H1 (cell line): ENCODE results near the gene TOPORS. TPM values are rescaled to one million over a fixed set of nuclear protein-coding genes. Genes with fewer than 3 reads are reported as not detected.

Experiments
- CTCF ChIA-PET: fragments of 300-600 bp; sonication (Branson Sonifier 250); formaldehyde crosslinking; loops from one replicate; lab custom pipeline; 2021; ENCODE audit not compliant: partially characterized antibody; lab: Charles Lee
- POLR2A ChIA-PET: fragments of 300-600 bp; sonication (Branson Sonifier 250); formaldehyde crosslinking; loops from one replicate; lab custom pipeline; 2021; ENCODE audit warnings: inconsistent platforms; ENCODE audit not compliant: partially characterized antibody; lab: Charles Lee
- DNase-seq, 2 experiments: peaks; one replicate each; pipeline versions ENCODE4 v3.0.0 to v3.0.0-alpha.2; 2010 to 2022; ENCODE audit warnings: low spot score in 2 of 2, low read depth in 1 of 2, mixed read lengths in 1 of 2
- FAIRE-seq: peaks from 2 replicates; lab custom pipeline; 2011; peaks lifted over from hg19 to GRCh38; lab: Jason Lieb, UNC
- H2AFZ ChIP-seq: 2 replicates; pipeline ENCODE4 v1.8.1; 2012; ENCODE audit warnings: low read length, inconsistent platforms
- H2AK5ac ChIP-seq: 2 replicates; pipeline ENCODE4 v1.6.1; 2013; ENCODE audit warnings: low read depth, low read length
- H2BK120ac ChIP-seq: replicated peaks from 2 replicates; pipeline ENCODE3; 2013; ENCODE audit warnings: low read depth, low read length, inconsistent platforms
- H2BK12ac ChIP-seq: 2 replicates; pipeline ENCODE4 v1.6.1; 2013; ENCODE audit warnings: low read depth, low read length
- H2BK15ac ChIP-seq: 2 replicates; pipeline ENCODE4 v1.6.1; 2013; ENCODE audit warnings: low read length
- H2BK20ac ChIP-seq: 2 replicates; pipeline ENCODE4 v1.6.1; 2013; ENCODE audit warnings: low read length
- H2BK5ac ChIP-seq: 2 replicates; pipeline ENCODE4 v1.6.1; 2013; ENCODE audit warnings: low read depth, low read length
- H3K14ac ChIP-seq: 2 replicates; pipeline ENCODE4 v1.6.1; 2013; ENCODE audit warnings: inconsistent platforms; ENCODE audit not compliant: insufficient read length
- H3K18ac ChIP-seq: 2 replicates; pipeline ENCODE4 v1.6.1; 2013; ENCODE audit warnings: low read length; ENCODE audit errors: extremely low read depth
- H3K23ac ChIP-seq: 2 replicates; pipeline ENCODE4 v1.6.1; 2013; ENCODE audit warnings: inconsistent platforms; ENCODE audit not compliant: insufficient read length
- H3K23me2 ChIP-seq: 2 replicates; pipeline ENCODE4 v1.6.1; 2013; ENCODE audit warnings: low read depth, low read length
- H3K27ac ChIP-seq: 2 replicates; pipeline ENCODE4 v1.6.1; 2011; ENCODE audit warnings: low read depth, low read length, inconsistent platforms
- H3K27me3 ChIP-seq, 4 experiments: replicated peaks in 1 of 4; 1 replicate in 1 of 4; 2 replicates in 3 of 4; pipeline versions ENCODE4 v1.6.1 to v1.8.1; 2011 to 2013; ENCODE audit warnings: low read length in 3 of 4, mild to moderate bottlenecking in 3 of 4, inconsistent platforms in 2 of 4, mixed read lengths in 2 of 4, moderate library complexity in 1 of 4; ENCODE audit not compliant: control insufficient read depth in 3 of 4, insufficient read depth in 3 of 4; ENCODE audit errors: extremely low read depth in 1 of 4
- H3K36me3 ChIP-seq, 4 experiments: 2 replicates each; pipeline versions ENCODE4 v1.6.1 to v1.8.1; 2011 to 2013; ENCODE audit warnings: mild to moderate bottlenecking in 4 of 4, low read length in 3 of 4, moderate library complexity in 2 of 4, control low read depth in 1 of 4, inconsistent platforms in 1 of 4; ENCODE audit not compliant: insufficient read depth in 4 of 4, control insufficient read depth in 2 of 4
- H3K4ac ChIP-seq: replicated peaks from 2 replicates; pipeline ENCODE3; 2013; ENCODE audit warnings: low read length, low read depth, mixed read lengths, inconsistent platforms; ENCODE audit not compliant: insufficient read length
- H3K4me1 ChIP-seq, 4 experiments: replicated peaks in 1 of 4; 1 replicate in 1 of 4; 2 replicates in 3 of 4; pipeline versions ENCODE4 v1.6.1 to v1.8.1; 2011 to 2013; ENCODE audit warnings: low read length in 3 of 4, inconsistent platforms in 2 of 4, mixed read lengths in 1 of 4; ENCODE audit not compliant: insufficient read depth in 4 of 4, control insufficient read depth in 3 of 4
- H3K4me2 ChIP-seq, 2 experiments: 2 replicates each; pipeline versions ENCODE4 v1.6.1 to v1.8.1; 2011 to 2013; ENCODE audit warnings: low read depth in 2 of 2, low read length in 2 of 2, control low read depth in 1 of 2, inconsistent platforms in 1 of 2, mild to moderate bottlenecking in 1 of 2; ENCODE audit not compliant: insufficient read depth in 1 of 2
- H3K4me3 ChIP-seq, 4 experiments: fragments of 200-600, 300-600 bp in 1 of 4; sonication (generic), shearing (Covaris generic), sonication (Bioruptor Twin) in 1 of 4; 2 replicates each; pipeline versions ENCODE4 v1.5.1 to v1.8.1; 2011 to 2016; ENCODE audit warnings: low read length in 4 of 4, low read depth in 3 of 4, control low read depth in 2 of 4, inconsistent platforms in 2 of 4, mild to moderate bottlenecking in 2 of 4, mixed read lengths in 1 of 4, moderate library complexity in 1 of 4; ENCODE audit not compliant: insufficient read depth in 2 of 4; ENCODE audit errors: extremely low read depth in 1 of 4
- H3K56ac ChIP-seq: replicated peaks from 2 replicates; pipeline ENCODE3; 2013; ENCODE audit warnings: low read depth, mild to moderate bottlenecking, mixed read lengths, low read length, inconsistent platforms; ENCODE audit not compliant: insufficient read length
- H3K79me1 ChIP-seq: 2 replicates; pipeline ENCODE4 v1.6.1; 2013; ENCODE audit warnings: low read depth, low read length, control low read depth
- H3K79me2 ChIP-seq, 2 experiments: 2 replicates each; pipeline versions ENCODE4 v1.6.1 to v1.8.1; 2012 to 2013; ENCODE audit warnings: low read length in 2 of 2, mild to moderate bottlenecking in 2 of 2, inconsistent platforms in 1 of 2; ENCODE audit not compliant: insufficient read depth in 2 of 2, control insufficient read depth in 1 of 2
- H3K9ac ChIP-seq, 4 experiments: replicated peaks in 1 of 4; 1 replicate in 1 of 4; 2 replicates in 3 of 4; pipeline versions ENCODE4 v1.6.1 to v1.8.1; 2011 to 2013; ENCODE audit warnings: low read depth in 3 of 4, low read length in 3 of 4, control low read depth in 2 of 4, mild to moderate bottlenecking in 2 of 4, moderate library complexity in 2 of 4, inconsistent platforms in 1 of 4; ENCODE audit errors: extremely low read depth in 1 of 4
- H3K9me3 ChIP-seq, 2 experiments: 2 replicates each; pipeline versions ENCODE4 v1.6.1 to v1.8.1; 2012 to 2013; ENCODE audit warnings: mild to moderate bottlenecking in 2 of 2, moderate library complexity in 2 of 2, control low read depth in 1 of 2, inconsistent platforms in 1 of 2, low read depth in 1 of 2, low read length in 1 of 2, mixed read lengths in 1 of 2; ENCODE audit not compliant: insufficient read depth in 2 of 2
- H4K20me1 ChIP-seq, 2 experiments: replicated peaks in 1 of 2; 2 replicates each; pipeline versions ENCODE3 to v1.8.1; 2011 to 2013; ENCODE audit warnings: inconsistent platforms in 2 of 2, low read length in 2 of 2, mild to moderate bottlenecking in 1 of 2; ENCODE audit not compliant: insufficient read depth in 2 of 2, control insufficient read depth in 1 of 2
- H4K5ac ChIP-seq: 2 replicates; pipeline ENCODE4 v1.6.1; 2013; ENCODE audit warnings: low read length, low read depth, mixed read lengths, inconsistent platforms; ENCODE audit not compliant: insufficient read length
- H4K8ac ChIP-seq: 2 replicates; pipeline ENCODE4 v1.8.0; 2013; ENCODE audit warnings: mild to moderate bottlenecking, moderate library complexity, low read length, inconsistent platforms; ENCODE audit not compliant: insufficient read depth; ENCODE audit errors: extremely low read depth
- H4K91ac ChIP-seq: replicated peaks from 2 replicates; pipeline ENCODE3; 2013; ENCODE audit warnings: low read length, mixed read lengths, inconsistent platforms; ENCODE audit not compliant: insufficient read length
- CHD2 ChIP-seq: IDR thresholded peaks from 2 replicates; pipeline ENCODE4 v1.6.1; 2012; ENCODE audit warnings: low read length, improper control_type of control experiment
- GABPA ChIP-seq: IDR thresholded peaks from 2 replicates; pipeline ENCODE4 v1.6.1; 2011; ENCODE audit warnings: mild to moderate bottlenecking, low read length, moderate library complexity, borderline replicate concordance; ENCODE audit not compliant: insufficient read depth
- HDAC2 ChIP-seq, 2 experiments: fragments of 300-600 bp in 1 of 2; sonication (generic) in 1 of 2; IDR thresholded peaks; 2 replicates each; pipeline ENCODE4 v1.6.1; 2011 to 2012; ENCODE audit warnings: low read depth in 2 of 2, low read length in 2 of 2, mild to moderate bottlenecking in 2 of 2, moderate library complexity in 2 of 2, borderline replicate concordance in 1 of 2, inconsistent platforms in 1 of 2
- JUND ChIP-seq: IDR thresholded peaks from 2 replicates; pipeline ENCODE4 v1.6.1; 2011; ENCODE audit warnings: mild to moderate bottlenecking, improper control_type of control experiment, low read length
- POLR2AphosphoS5 ChIP-seq: IDR thresholded peaks from 2 replicates; pipeline ENCODE4 v1.6.1; 2011; ENCODE audit warnings: low read depth, low read length
- RBBP5 ChIP-seq: IDR thresholded peaks from 2 replicates; pipeline ENCODE4 v1.7.1; 2012; ENCODE audit warnings: low read depth, mild to moderate bottlenecking, inconsistent platforms, low read length, moderate library complexity, borderline replicate concordance
- SAP30 ChIP-seq: fragments of 300-600 bp; sonication (generic); IDR thresholded peaks from 2 replicates; pipeline ENCODE4 v1.7.1; 2012; ENCODE audit warnings: low read length, moderate library complexity, mild to moderate bottlenecking, inconsistent platforms; ENCODE audit not compliant: insufficient read depth, insufficient replicate concordance
- SIN3A ChIP-seq, 2 experiments: IDR thresholded peaks in 1 of 2; conservative IDR thresholded peaks in 1 of 2; 2 replicates each; pipeline ENCODE4 v1.6.1; 2011 to 2012; ENCODE audit warnings: low read length in 2 of 2, improper control_type of control experiment in 1 of 2, low read depth in 1 of 2, mild to moderate bottlenecking in 1 of 2
- TAF1 ChIP-seq: IDR thresholded peaks from 2 replicates; pipeline ENCODE4 v1.6.1; 2011; ENCODE audit warnings: mild to moderate bottlenecking, low read depth, low read length
- TBP ChIP-seq: IDR thresholded peaks from 2 replicates; pipeline ENCODE4 v1.6.1; 2011; ENCODE audit warnings: low read depth, low read length, improper control_type of control experiment
- YY1 ChIP-seq: IDR thresholded peaks from 2 replicates; pipeline ENCODE4 v1.6.1; 2011; ENCODE audit warnings: low read depth, mild to moderate bottlenecking, low read length
- WGBS, 2 experiments: shearing (Covaris generic) in 1 of 2; methylation state at CpG; one replicate each; pipeline versions ENCODE4 v1.1.6 to v1.1.7; 2013 to 2015; ENCODE audit warnings: low lambda C conversion rate in 2 of 2, mixed read lengths in 2 of 2, inconsistent platforms in 1 of 2, low coverage in 1 of 2, missing lambda C conversion rate in 1 of 2; ENCODE audit not compliant: insufficient replicate concordance in 2 of 2, insufficient coverage in 1 of 2, insufficient read length in 1 of 2; ENCODE audit errors: extremely low coverage in 1 of 2, missing lambda C conversion rate in 1 of 2; 5-methylcytosine and 5-hydroxymethylcytosine counted together
- polyA plus RNA-seq, 7 experiments: library from polyadenylated mRNA; depleted of rRNA in 3 of 7; stranded (reverse) in 5 of 7; unstranded in 2 of 7; fragments of >200 nt in 5 of 7; fragments of 200-250 nt in 2 of 7; gene quantifications; 1 replicate in 5 of 7; 2 replicates in 1 of 7; 4 replicates in 1 of 7; pipeline versions ENCODE4 v1.2.1 to v1.2.3, GENCODE V29; 2011 to 2013; ENCODE audit warnings: missing spikeins in 2 of 7, mixed read lengths in 2 of 7
- total RNA-seq: library from RNA; stranded (reverse); fragmentation: NEBNext Ultra II Directional; extraction: Animal tissue kit (Norgen Biotek cat#: 25700); gene quantifications from 2 replicates; pipeline ENCODE4 v1.2.1, GENCODE V29; 2021

TOPORS gene
- total and polyA plus RNA-seq, 2 of the 8 experiments (the other 6 are each of a cell fraction or from before 2014, with no cell fraction given): 10.3 to 30.7 TPM

- 0 out of 2 replicates have a peak overlapping the region, but pooled peaks have one; percentile 26 for H2AFZ ChIP-seq
- WGBS, 2 experiments: 25% methylated on average over 2 of the region's 2 CpGs; no CpG with 5 or more reads in 1 of the 2 experiments
- no peak overlapping the region for H3K14ac ChIP-seq
- ChIA-PET POLR2A (interaction anchor here (0.7 to 2.4 kb wide), 11 partner anchors 9 to 499 kb away, joined by 3 to 10 read pairs (median 5); partner anchors contain the start of genes DNAJA1, NDUFB6, SMIM27 and TOPORS), CTCF (interaction anchor here (0.6 to 3.3 kb wide), 25 partner anchors 9 to 175 kb away, joined by 3 to 59 read pairs (median 6); partner anchors contain the start of genes ACO1 and NDUFB6)
- peaks cover 0 to 5% (median 2%) of the 10 kb centered on the region in 4 experiments; a peak in 3 of 7 replicates for H3K4me1 ChIP-seq
- H2BK20ac ChIP-seq: no peak overlapping the region
- no peaks in the 10 kb centered on the region; the same call in 1 of the 2 replicates for H3K79me1 ChIP-seq
- no peak overlapping the region for H2BK120ac ChIP-seq
- no peak overlapping the region for H4K5ac ChIP-seq
- no peak for FAIRE-seq
- H4K20me1 ChIP-seq: no peaks in the 10 kb centered on the region
- no peak overlapping the region for H3K4ac ChIP-seq
- H3K4me2 ChIP-seq: peak overlapping the region; percentile 78 to 83; a peak in 3 of 4 replicates
- H2BK5ac ChIP-seq: no peak overlapping the region
- peaks cover 0 to 4% (median under 1%) of the 10 kb centered on the region in 4 experiments; a peak in 2 of 8 replicates for H3K36me3 ChIP-seq
- H3K56ac ChIP-seq: no peak overlapping the region
- H2BK15ac ChIP-seq: no peak overlapping the region
- H3K9me3 ChIP-seq: no peaks in the 10 kb centered on the region
- H3K27me3 ChIP-seq: no peaks in the 10 kb centered on the region
- H4K8ac ChIP-seq: no peak overlapping the region
- H2BK12ac ChIP-seq: no peak overlapping the region
- H3K23me2 ChIP-seq: peaks cover 4% of the 10 kb centered on the region; the same call in 1 of the 2 replicates
- no peak overlapping the region for H2AK5ac ChIP-seq
- TF ChIP-seq HDAC2 (IDR thresholded peaks at IDR 0.05; ENCODE audit: borderline replicate concordance in 1 of 2, low read depth in 2 of 2, low read length in 2 of 2) (no peak), TAF1 (no peak), SAP30 (no peak), SIN3A (conservative IDR thresholded peaks at IDR 0.05 in 1 of 2, IDR thresholded peaks at IDR 0.05 in 1 of 2; ENCODE audit: low read depth in 1 of 2, low read length in 2 of 2) (no peak), CHD2 (no peak), TBP (no peak), GABPA (no peak), RBBP5 (no peak), JUND (no peak), YY1 (no peak), POLR2AphosphoS5 (no peak)
- no peak overlapping the region; the same call in 1 of the 2 replicates for H3K27ac ChIP-seq
- no peak for DNase-seq
- H3K4me3 ChIP-seq: peak overlapping the region; percentile 67 to 90 (median 82); a peak in 7 of 8 replicates
- 0 out of 4 replicates have a peak, but pooled peaks cover 0 to 13% of the 10 kb centered on the region in 2 experiments for H3K79me2 ChIP-seq
- H3K9ac ChIP-seq: peak overlapping the region in 1 of 4 experiments; percentile 14; a peak in 3 of 7 replicates
- H3K23ac ChIP-seq: no peak overlapping the region
- H4K91ac ChIP-seq: no peak overlapping the region
- H3K18ac ChIP-seq: no peak overlapping the region
Measured at GRCh38 chr9:32526707-32527048, 25.7 kb downstream of the TOPORS start.
